K562 (cell line): ENCODE data around the gene CELA3B. TPM values are rescaled to one million over a fixed set of nuclear protein-coding genes. Genes with fewer than 3 reads are reported as not detected.

ENCODE experiments used
- ATAC-seq: fragments of 200-7000 bp; cut with Tn5 transposase; 3 replicates; pipeline ENCODE4 v1.9.1; 2020; ENCODE audit warnings: moderate library complexity
- BruUV-seq: library from RNA; stranded (reverse); fragments of 400-500 nt; replicated peaks from 2 replicates; lab custom pipeline; 2021; lab: Mats Ljungman, UMichigan
- CTCF ChIA-PET: fragments of 300-600 bp; formaldehyde crosslinking; extraction: SDS; loops from one replicate; lab custom pipeline; 2021; ENCODE audit warnings: low intra/inter-chr PET ratio; lab: Yijun Ruan, JAX
- POLR2A ChIA-PET: fragments of 300-600, 350-650 bp; sonication (Branson Sonifier 250); formaldehyde crosslinking; extraction: SDS; loops from one replicate; lab custom pipeline; 2021; ENCODE audit warnings: antibody characterized with exemption, inconsistent platforms; lab: Yijun Ruan, JAX
- DNase-seq, 4 experiments: peaks; one replicate each; pipeline versions ENCODE4 v3.0.0 to v3.0.0-alpha.2; 2011 to 2018; ENCODE audit warnings: low spot score in 3 of 4, mixed read lengths in 3 of 4; ENCODE audit errors: extremely low read depth in 1 of 4
- FAIRE-seq: peaks from 2 replicates; lab custom pipeline; 2011; peaks lifted over from hg19 to GRCh38; lab: Jason Lieb, UNC
- H2AFZ ChIP-seq: 2 replicates; pipeline ENCODE4 v1.6.0; 2011; ENCODE audit warnings: low read depth, low read length, control low read depth, inconsistent platforms
- H3K27ac ChIP-seq: fragments of 200-600 bp; 3 replicates; pipeline ENCODE4 v1.8.0; 2011; ENCODE audit warnings: low read depth, mild to moderate bottlenecking, control low read depth, inconsistent platforms, low read length, moderate library complexity, mixed read lengths; ENCODE audit errors: extremely low read depth
- H3K27me3 ChIP-seq, 2 experiments: fragments of 300-600 bp in 1 of 2; 2 replicates in 1 of 2; 3 replicates in 1 of 2; pipeline versions ENCODE4 v1.6.0 to v1.8.0; 2011; ENCODE audit warnings: inconsistent platforms in 2 of 2, low read length in 2 of 2, mild to moderate bottlenecking in 1 of 2, mixed read lengths in 1 of 2, moderate library complexity in 1 of 2; ENCODE audit not compliant: control insufficient read depth in 2 of 2, insufficient read depth in 2 of 2
- H3K36me3 ChIP-seq: fragments of 300-600 bp; 3 replicates; pipeline ENCODE4 v1.8.0; 2011; ENCODE audit warnings: mild to moderate bottlenecking, low read length, inconsistent platforms; ENCODE audit not compliant: control insufficient read depth, insufficient read depth
- H3K4me1 ChIP-seq, 2 experiments: fragments of 200-600 bp in 1 of 2; replicated peaks in 1 of 2; 2 replicates in 1 of 2; 3 replicates in 1 of 2; pipeline versions ENCODE4 v1.5.1 to v1.8.0; 2011; ENCODE audit warnings: inconsistent platforms in 2 of 2, low read length in 2 of 2, mild to moderate bottlenecking in 1 of 2, mixed read lengths in 1 of 2, moderate library complexity in 1 of 2; ENCODE audit not compliant: control insufficient read depth in 2 of 2, insufficient read depth in 2 of 2
- H3K4me2 ChIP-seq: 2 replicates; pipeline ENCODE4 v1.6.1; 2011; ENCODE audit warnings: low read length, control low read depth, inconsistent platforms, mixed read lengths; ENCODE audit not compliant: insufficient read depth
- H3K4me3 ChIP-seq: fragments of 200-600 bp; sonication (generic), shearing (Covaris generic); 2 replicates; pipeline ENCODE4 v1.5.1; 2016; ENCODE audit warnings: control low read depth, inconsistent platforms
- H3K79me2 ChIP-seq: fragments of 200-600 bp; 3 replicates; pipeline ENCODE4 v1.8.0; 2011; ENCODE audit warnings: low read length, inconsistent platforms; ENCODE audit not compliant: control insufficient read depth, insufficient read depth
- H3K9ac ChIP-seq, 2 experiments: 2 replicates each; pipeline versions ENCODE4 v1.6.0 to v1.6.1; 2011; ENCODE audit warnings: low read depth in 2 of 2, low read length in 2 of 2, control low read depth in 1 of 2, inconsistent platforms in 1 of 2, mild to moderate bottlenecking in 1 of 2, mixed read lengths in 1 of 2; ENCODE audit not compliant: insufficient read depth in 1 of 2
- H3K9me1 ChIP-seq: one replicate; pipeline ENCODE4 v1.6.0; 2011; ENCODE audit warnings: inconsistent platforms, mild to moderate bottlenecking, low read length, moderate library complexity; ENCODE audit not compliant: control insufficient read depth, insufficient read depth
- H3K9me3 ChIP-seq: replicated peaks from 2 replicates; pipeline ENCODE4 v1.5.1; 2011; ENCODE audit warnings: low read depth, low read length, inconsistent platforms; ENCODE audit not compliant: control insufficient read depth, insufficient read depth
- H4K20me1 ChIP-seq: replicated peaks from 2 replicates; pipeline ENCODE4 v1.6.1; 2011; ENCODE audit warnings: low read length, inconsistent platforms, mixed read lengths; ENCODE audit not compliant: control insufficient read depth, insufficient read depth
- ARID4B ChIP-seq: sonication (generic); formaldehyde crosslinking; IDR thresholded peaks from 2 replicates; pipeline ENCODE4 v1.8.0; 2022; ENCODE audit warnings: mild to moderate bottlenecking, missing genetic modification reagents
- CHCHD3 ChIP-seq: fragments of 250-450 bp; sonication (Bioruptor Pico); IDR thresholded peaks from 2 replicates; pipeline ENCODE4 v2.1.2; 2022; ENCODE audit warnings: mild to moderate bottlenecking
- FOXM1 ChIP-seq, 2 experiments: fragments of 450-650 bp in 1 of 2; sonication (generic) in 1 of 2; formaldehyde crosslinking in 1 of 2; IDR thresholded peaks; 2 replicates each; pipeline versions ENCODE4 v1.6.1 to v1.9.0; 2017 to 2022; ENCODE audit warnings: low read depth in 2 of 2, mild to moderate bottlenecking in 2 of 2, missing genetic modification reagents in 1 of 2, moderate library complexity in 1 of 2
- GABPA ChIP-seq: fragments of 200-800 bp; sonication (Bioruptor generic); conservative IDR thresholded peaks from 2 replicates; pipeline ENCODE4 v1.6.1; 2016; ENCODE audit warnings: low read depth, missing genetic modification characterization, missing compliant biosample characterization
- HDGF ChIP-seq: fragments of 450-650 bp; IDR thresholded peaks from 2 replicates; pipeline ENCODE4 v1.6.1; 2016
- HIVEP1 ChIP-seq: fragments of 250-450 bp; sonication (Bioruptor Pico); IDR thresholded peaks from 2 replicates; pipeline ENCODE4 v1.4.0; 2020; ENCODE audit warnings: mild to moderate bottlenecking
- KDM1A ChIP-seq, 2 experiments: fragments of 450-650 bp; IDR thresholded peaks; 2 replicates each; pipeline ENCODE4 v1.6.1; 2016; ENCODE audit warnings: mild to moderate bottlenecking in 2 of 2
- KDM2B ChIP-seq: fragments of 250-450 bp; sonication (Bioruptor Pico); IDR thresholded peaks from 2 replicates; pipeline ENCODE4 v1.8.0; 2021; ENCODE audit warnings: mild to moderate bottlenecking, moderate library complexity
- NUFIP1 ChIP-seq: fragments of 450-650 bp; IDR thresholded peaks from 2 replicates; pipeline ENCODE4 v1.6.1; 2018; ENCODE audit not compliant: partially characterized antibody
- RAD51 ChIP-seq: fragments of 450-650 bp; IDR thresholded peaks from 2 replicates; pipeline ENCODE4 v1.7.1; 2016; ENCODE audit warnings: low read depth, mild to moderate bottlenecking, borderline replicate concordance
- TFE3 ChIP-seq: fragments of 450-650 bp; formaldehyde crosslinking; IDR thresholded peaks from 2 replicates; pipeline ENCODE4 v1.4.0; 2020; ENCODE audit warnings: mild to moderate bottlenecking, mixed read lengths
- VEZF1 ChIP-seq: fragments of 200-800 bp; sonication (Bioruptor generic); IDR thresholded peaks from 2 replicates; pipeline ENCODE4 v1.6.1; 2017; ENCODE audit warnings: missing genetic modification characterization, missing compliant biosample characterization
- ZNF184 ChIP-seq: sonication (generic); formaldehyde crosslinking; IDR thresholded peaks from 2 replicates; pipeline ENCODE4 v1.5.0; 2020; ENCODE audit warnings: missing genetic modification reagents
- ZNF583 ChIP-seq: fragments of 250-450 bp; sonication (Bioruptor Pico); IDR thresholded peaks from 2 replicates; pipeline ENCODE4 v1.4.0; 2020
- ZNF584 ChIP-seq: fragments of 200-800 bp; sonication (Bioruptor generic); IDR thresholded peaks from 2 replicates; pipeline ENCODE4 v1.6.1; 2016; ENCODE audit warnings: low read depth, mild to moderate bottlenecking, missing genetic modification characterization, missing compliant biosample characterization
- WGBS: fragments of 100-300 bp; shearing (Covaris generic); methylation state at CpG from one replicate; pipeline ENCODE4 v1.1.6; 2016; ENCODE audit warnings: low coverage, mixed read lengths; ENCODE audit not compliant: insufficient coverage; ENCODE audit errors: missing lambda C conversion rate; 5-methylcytosine and 5-hydroxymethylcytosine counted together
- in situ Hi-C: fragments of 300-500 bp; cut with MboI; formaldehyde crosslinking; loops from 4 replicates; pipeline ENCODE4 v1.15.0; 2018; ENCODE audit warnings: inconsistent platforms, mixed read lengths
- intact Hi-C: fragments of 100-400 bp; cut with micrococcal nuclease; formaldehyde crosslinking; loops from 2 replicates; pipeline ENCODE4 v1.14.2; 2022
- polyA plus RNA-seq, 8 experiments: library from polyadenylated mRNA; depleted of rRNA in 4 of 8; stranded (reverse) in 5 of 8; unstranded in 3 of 8; fragments of >200 nt; fragmentation: Nextera tagmentation in 2 of 8; fragmentation: Illumina TruSeq in 1 of 8; extraction: Ambion mirVana in 2 of 8; extraction: Trizol in 1 of 8; gene quantifications; 2 replicates each; pipeline versions ENCODE4 v1.2.1 to v1.2.3, GENCODE V29; 2011 to 2014; ENCODE audit warnings: inconsistent platforms in 1 of 8, missing spikeins in 1 of 8
- total RNA-seq, 7 experiments: library from RNA; depleted of rRNA in 6 of 7; stranded (reverse); fragments of >200 nt in 6 of 7; fragmentation: Illumina TruSeq in 2 of 7; extraction: Trizol in 2 of 7; gene quantifications; 2 replicates each; pipeline versions ENCODE4 v1.2.1 to v1.2.3, GENCODE V29; 2011 to 2021; ENCODE audit warnings: low replicate concordance in 1 of 7

Gene CELA3B
- total and polyA plus RNA-seq, 9 of the 15 experiments (the other 6 are each of a cell fraction or from before 2014, with no cell fraction given), result 3.1 TPM; not detected in 8

- no peak for TF ChIP-seq KDM2B (CRISPR knock-in tag)
- no peak for TF ChIP-seq HIVEP1 (CRISPR knock-in tag)
- TF ChIP-seq, all 486 proteins: peak for 6
These were observed 36.3 kb upstream of the CELA3B start (continued) for GRCh38 chr1:21940492-21940891.

GRCh38 chr1:21941370-21941769 lies 35.5 kb upstream of the CELA3B start:
- FAIRE-seq (no peak), DNase-seq (no peak), ATAC-seq (no peak)
- Histone ChIP-seq H3K27me3 (no peaks in the 10 kb centered on the region), H3K36me3 (no peaks in the 10 kb centered on the region), H4K20me1 (no peaks in the 10 kb centered on the region), H3K4me1 (peaks cover 51 to 53% of the 10 kb centered on the region in 2 experiments), H3K9me3 (no peaks in the 10 kb centered on the region), H3K4me3 (no peak overlapping the region), H2AFZ (peak overlapping the region; percentile 49), H3K4me2 (peak overlapping the region; percentile 5; the same call in 1 of the 2 replicates), H3K9ac (no peak overlapping the region), H3K9me1 (no peaks in the 10 kb centered on the region), H3K79me2 (peaks cover 5% of the 10 kb centered on the region), H3K27ac (no peak overlapping the region)
- no TSS peak for BruUV-seq
- ChIA-PET CTCF (no interaction called here), POLR2A (no interaction called here)
- WGBS, result 41% methylated on average over 5 of the region's 5 CpGs
- in situ Hi-C loops (no loop called here), intact Hi-C loops (no loop called here)
- TF ChIP-seq VEZF1 (CRISPR knock-in tag) (peak; percentile 28; the same call in 1 of the 2 replicates), TFE3 (peak; percentile 79), RAD51 (0 out of 2 replicates have a peak, but pooled peaks have one; percentile 7), KDM1A (IDR thresholded peaks at IDR 0.05) (peak; percentile 26 to 31; a peak in 1 of 4 replicates), ARID4B (CRISPR knock-in tag) (no peak), ZNF584 (no peak), ZNF583 (no peak), HDGF (no peak), CHCHD3 (CRISPR knock-in tag) (no peak), ZNF184 (CRISPR knock-in tag) (no peak), NUFIP1 (no peak), FOXM1 (IDR thresholded peaks at IDR 0.05; ENCODE audit: low read depth) (no peak), FOXM1 (CRISPR knock-in tag; IDR thresholded peaks at IDR 0.05; ENCODE audit: low read depth) (no peak), GABPA (no peak)
